ENCODE results near the gene RCN1.
"Not testable (repeated sequence)": the region's sequence is repeated elsewhere in the genome, so short reads cannot be mapped to it uniquely, and the experiment has no call there.

Gene RCN1

DNA sequence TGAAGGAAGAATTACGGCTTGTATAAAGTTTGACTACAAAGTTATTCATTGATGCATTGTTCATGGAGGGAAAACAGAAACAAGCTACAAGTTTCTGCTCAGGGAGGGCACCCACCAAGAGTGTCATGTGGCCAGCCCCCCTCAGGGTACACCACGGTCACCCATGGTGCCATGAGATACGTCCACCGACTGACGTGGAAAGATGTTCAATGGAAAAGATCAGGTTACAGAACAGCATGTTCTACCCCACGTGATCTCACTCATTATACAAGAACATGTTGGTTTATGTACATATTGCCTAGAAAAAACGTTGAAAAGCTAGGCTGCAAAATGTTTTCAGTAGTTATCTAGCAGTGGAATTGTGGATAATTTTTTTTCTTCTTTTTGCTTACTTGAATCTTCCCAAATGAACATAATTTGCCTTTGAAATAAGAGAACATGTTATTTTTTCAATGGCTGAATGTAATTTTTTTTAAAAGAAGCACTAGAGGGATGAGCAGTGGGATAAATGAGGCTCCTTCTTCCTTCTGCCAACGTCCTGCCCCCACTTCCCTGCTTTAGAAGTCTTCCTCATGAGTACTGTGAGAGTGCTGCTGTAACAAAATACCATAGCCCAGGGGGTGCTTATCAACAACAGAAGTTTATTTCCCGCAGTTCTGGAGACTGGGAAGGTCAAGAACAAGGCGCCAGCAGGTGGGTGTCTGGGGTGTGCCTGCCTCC lies 22.5 kb downstream of the RCN1 start:
- no peak for DNase-seq (ENCODE audit: low read depth in 2 of 2)

DNA sequence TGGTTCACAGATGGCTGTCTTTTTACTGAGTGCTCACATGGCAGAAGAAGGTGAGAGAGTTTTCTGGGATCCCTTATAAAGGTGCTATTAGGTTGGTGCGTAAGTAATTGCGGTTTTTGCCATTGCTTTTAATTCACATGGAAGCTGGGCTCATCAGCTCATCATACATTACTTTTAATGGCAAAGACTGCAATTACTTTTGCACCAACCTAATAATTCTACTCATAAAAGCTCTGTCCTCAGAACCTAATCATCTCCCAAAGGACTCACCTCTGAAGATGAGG lies 23.0 kb downstream of the RCN1 start:
- DNase-seq (ENCODE audit: low read depth in 2 of 2) = no peak

DNA sequence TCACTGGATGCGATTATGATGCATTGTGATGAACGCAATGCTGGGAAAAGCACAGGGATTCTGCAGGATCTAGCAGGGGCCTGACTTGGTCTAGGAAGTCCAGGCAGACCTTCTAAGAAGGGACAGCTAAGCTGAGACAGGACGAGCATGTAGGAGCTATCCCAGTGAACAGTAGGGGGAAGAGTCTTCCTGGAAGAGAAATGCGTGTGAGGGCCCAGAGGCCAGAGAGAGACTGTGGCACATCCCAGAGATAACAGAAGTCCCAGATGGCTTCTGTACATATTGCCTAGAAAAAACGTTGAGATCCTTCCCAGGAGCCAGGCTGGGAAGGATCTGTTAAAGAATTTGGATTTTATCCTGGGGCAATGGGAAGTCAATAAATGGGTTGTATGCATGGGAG lies 24.6 kb downstream of the RCN1 start:
- DNase-seq (ENCODE audit: low read depth in 2 of 2) = no peak

DNA sequence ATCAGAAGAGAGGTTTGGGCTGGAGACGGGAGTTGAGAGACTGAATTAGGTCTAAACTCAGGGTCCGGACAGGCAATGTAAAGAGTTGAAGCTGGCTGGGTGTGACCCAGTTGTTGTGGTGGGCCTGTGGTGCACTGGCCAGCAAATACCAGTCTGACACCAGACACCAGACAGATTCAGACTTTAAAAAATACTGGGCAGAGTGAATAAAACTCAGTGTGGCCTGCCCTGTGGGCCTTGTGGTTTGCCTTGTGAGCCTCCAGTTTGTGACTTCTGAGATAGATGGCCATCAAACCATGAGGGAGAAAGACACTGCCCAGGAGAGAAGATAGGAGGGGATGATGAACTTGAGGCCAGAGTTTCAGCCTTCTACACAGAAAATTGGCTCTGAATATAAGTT lies 25.8 kb downstream of the RCN1 start:
- no peak for DNase-seq (ENCODE audit: low read depth in 2 of 2)

DNA sequence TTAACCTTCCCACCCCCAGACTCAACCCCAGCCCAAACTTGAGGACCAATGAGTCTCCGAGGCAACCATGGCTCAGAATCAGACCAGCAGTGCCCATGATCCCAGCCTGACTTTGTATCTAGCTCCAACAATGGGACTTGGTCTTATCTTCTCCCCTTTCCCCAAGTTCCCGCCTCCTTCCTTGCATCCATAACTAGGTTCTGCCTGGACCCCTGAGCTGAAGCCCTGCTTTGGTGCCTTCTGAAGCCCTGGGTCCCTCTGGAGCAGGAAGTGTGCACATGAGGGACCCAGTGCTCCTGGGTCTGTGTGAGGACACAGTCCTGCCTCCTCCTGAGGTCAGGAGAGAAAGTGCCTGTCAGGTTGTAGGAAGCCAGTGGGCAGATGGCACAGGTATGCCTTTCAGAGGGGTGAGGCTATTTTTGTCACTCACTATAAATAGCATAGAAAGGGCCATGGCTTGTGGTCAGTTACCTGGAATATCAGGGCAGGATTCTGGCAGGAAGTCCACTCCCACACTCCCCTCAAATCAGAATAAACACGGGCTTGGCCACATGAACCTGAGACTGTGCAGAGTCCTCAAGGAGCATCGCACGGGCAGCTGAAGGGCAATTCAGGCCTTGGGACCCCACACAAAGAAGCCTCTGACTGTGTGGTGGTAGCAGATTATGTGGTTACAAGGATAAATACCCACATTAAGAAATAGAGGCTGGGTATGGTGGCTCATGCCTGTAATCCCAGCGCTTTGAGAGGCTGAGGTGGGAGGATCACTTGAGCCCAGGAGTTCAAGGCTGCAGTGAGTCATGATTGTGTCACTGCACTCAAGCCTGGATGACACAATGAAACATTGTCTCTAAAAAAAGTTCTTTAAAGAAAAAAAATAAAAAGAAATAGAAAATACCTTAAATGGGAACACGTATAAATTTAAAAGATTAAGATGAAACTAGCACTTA lies 27.4 kb downstream of the RCN1 start:
- no peak for DNase-seq (ENCODE audit: low read depth in 2 of 2)

DNA sequence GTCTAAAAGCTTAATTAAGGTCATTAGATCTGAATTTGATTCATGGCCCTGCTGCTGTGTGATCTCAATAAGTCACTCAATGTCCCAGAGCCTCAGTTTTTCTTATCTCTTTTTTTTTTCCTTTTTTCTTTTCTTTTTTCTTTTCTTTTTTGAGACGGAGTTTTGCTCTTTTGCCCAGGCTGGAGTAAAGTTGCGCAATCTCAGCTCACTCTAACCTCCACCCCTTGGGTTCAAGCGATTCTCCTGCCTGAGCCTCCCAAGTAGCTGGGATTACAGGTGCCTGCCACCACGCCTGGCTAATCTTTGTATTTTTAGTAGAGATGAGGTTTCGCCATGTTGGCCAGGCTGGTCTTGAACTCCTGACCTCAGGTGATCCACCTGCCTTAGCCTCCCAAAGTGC lies 28.3 kb downstream of the RCN1 start:
- not testable (repeated sequence) for DNase-seq (ENCODE audit: low read depth in 2 of 2)

DNA sequence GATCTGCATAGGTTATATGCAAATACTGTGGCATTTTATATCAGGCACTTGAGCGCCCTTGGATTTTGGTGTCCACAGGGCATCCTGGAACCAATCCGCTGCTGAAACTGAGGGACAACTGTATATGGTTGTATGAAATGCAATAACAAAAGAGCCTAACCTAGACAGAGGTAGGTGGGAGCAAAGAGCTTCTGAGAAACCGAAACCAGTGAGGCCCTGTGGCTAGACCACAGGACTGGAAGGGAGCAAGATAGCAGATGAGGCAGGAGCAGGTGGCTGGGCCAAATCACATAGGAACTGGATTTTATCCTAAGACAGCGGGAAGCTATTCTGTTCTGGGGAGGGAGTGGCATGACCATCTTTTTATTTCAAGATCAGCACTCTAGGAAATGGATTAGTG lies 30.1 kb downstream of the RCN1 start:
- no peak for DNase-seq (ENCODE audit: low read depth in 2 of 2)

DNA sequence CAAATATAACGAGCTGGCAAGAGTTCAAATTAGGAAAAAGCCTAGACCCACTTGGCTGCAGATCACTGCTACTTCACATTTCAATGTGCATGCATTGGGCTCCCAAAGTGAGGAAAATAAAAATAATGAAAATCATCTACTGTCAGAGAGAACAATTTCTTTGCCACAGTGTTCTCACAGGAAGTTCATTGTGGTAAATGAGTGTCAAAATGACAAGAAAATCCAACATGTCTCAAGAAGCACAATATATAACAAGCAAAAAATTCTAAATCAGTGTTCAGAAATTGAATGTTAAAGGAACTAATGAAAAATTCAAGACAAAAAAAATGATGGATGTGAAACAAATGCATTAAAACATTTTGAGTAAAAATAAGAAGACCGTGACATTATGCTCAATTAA lies 31.3 kb downstream of the RCN1 start:
- no peak for DNase-seq (ENCODE audit: low read depth in 2 of 2)

DNA sequence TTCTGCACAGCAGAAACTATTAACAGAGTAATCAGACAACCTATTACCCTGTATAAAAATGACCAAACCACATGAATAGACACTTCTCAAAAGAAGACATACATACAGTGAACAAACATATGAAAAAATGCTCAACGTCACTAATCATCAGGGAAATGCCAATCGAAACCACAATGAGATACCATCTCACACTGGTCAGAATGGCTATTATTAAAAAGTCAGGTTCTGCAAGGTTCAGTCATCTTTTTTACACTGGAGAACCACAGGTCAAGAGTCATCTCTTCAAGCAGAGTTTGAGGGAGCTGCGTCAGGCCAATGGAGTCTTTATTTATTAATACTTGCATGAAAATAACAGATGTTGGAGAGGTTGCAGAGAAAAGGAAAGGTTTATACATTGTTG lies 40.4 kb downstream of the RCN1 start:
- DNase-seq (ENCODE audit: low read depth in 2 of 2) = no peak

DNA sequence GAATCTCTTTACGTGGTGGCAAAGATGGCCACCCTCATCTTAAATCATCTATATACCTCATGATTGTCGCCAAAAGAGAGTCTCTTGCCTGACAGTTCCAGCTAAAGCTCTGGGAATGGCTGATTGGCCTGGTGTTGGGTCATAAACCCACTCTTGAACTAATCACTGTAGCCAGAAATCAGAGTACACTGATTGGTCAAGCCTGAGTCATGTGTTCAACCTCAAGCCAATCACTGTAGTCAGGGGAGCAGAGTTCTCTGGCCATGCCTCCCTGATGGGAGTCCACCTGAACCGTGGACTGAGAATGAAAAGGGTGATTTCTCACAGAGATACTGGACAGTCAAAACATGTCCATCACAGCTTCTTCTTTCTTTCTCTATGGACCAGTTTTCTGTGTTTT lies 45.8 kb downstream of the RCN1 start:
- no peak for DNase-seq (ENCODE audit: low read depth in 2 of 2)

DNA sequence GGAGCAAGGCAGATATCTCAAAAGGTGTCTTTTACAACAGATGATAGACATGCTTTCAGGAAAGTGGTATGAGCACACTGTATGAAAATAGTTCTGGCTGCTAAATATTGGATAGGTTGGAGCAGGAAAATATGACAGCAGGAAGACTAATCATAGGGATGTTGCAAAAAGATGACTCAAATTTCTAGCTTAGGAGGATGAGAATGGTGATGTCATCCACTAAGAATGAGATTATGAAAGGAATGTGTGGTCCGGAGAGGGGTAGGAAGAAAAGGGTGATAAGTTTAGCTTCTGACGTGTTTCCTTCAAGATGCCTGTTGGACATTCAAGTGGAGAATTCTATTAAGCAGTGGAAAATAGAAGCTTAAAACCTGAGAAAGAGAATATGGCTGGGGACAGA lies 46.4 kb downstream of the RCN1 start:
- no peak for DNase-seq (ENCODE audit: low read depth in 2 of 2)

DNA sequence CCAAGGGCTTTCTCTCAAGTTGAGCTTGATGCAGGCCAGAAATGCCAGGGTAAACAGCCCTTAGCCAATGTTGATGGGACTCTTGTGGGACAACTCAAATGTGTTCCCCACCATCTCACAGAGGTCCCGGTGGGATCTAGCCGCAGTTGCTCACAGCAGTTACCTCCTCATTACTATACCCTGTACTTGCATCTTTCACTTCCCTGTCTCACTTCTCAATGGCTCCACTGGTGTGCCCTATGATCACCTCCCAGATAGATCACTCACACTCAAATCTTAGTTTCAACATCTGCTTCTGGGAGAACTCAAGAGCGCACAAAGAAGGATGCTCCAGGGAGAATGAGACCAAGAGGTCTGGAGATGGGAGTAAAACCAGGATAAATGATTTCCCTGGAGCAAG lies 47.0 kb downstream of the RCN1 start:
- DNase-seq (ENCODE audit: low read depth in 2 of 2) = no peak

DNA sequence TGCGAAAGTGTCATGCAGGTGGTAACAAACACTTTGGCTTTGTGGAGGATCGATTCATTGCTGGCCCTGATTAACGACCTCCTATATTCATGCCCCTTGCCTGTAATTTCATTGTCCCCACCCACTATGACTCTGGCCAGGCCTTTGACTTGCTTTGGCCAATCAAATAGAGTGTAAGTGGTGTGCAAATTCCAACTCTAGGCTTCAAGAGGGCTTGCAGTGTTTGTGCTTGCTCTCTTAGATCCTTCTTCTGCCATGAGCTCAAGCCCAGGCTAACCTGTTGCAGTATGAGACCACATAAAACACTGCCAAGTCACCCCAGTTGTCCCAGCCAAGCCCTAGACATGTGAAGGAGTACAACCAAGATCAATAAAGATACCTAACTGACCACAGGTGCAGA lies 48.0 kb downstream of the RCN1 start:
- no peak for DNase-seq (ENCODE audit: low read depth in 2 of 2)

DNA sequence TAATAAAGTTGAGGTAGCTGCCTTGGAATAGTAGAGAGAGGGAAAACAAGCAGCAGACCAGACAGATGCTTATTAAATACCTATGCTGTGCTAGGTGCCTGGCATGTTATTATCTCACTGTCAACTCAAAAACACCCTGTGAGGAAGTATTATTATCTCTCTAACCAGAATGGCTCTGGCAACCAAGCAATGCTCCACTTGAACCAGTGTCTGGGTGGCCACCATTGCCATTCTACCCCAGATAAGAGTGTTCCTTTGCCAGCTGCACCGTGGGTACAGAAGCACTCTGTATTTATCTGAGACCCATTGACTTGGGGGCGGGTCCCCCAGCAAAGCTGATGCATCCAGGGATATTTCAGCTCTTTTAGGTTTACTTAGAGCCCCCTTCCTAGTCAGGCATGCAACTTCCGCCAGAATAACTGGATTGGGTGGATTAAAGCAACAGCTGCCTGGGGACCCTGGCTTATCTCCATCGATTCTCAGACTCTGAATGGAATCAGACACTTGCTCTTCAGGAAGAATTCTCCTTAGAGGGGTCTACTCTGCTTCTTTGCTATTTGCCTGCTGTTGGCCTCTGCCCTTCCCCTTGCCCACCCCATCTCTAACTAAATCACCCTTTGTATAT lies 49.1 kb downstream of the RCN1 start:
- no peak for DNase-seq (ENCODE audit: low read depth in 2 of 2)

DNA sequence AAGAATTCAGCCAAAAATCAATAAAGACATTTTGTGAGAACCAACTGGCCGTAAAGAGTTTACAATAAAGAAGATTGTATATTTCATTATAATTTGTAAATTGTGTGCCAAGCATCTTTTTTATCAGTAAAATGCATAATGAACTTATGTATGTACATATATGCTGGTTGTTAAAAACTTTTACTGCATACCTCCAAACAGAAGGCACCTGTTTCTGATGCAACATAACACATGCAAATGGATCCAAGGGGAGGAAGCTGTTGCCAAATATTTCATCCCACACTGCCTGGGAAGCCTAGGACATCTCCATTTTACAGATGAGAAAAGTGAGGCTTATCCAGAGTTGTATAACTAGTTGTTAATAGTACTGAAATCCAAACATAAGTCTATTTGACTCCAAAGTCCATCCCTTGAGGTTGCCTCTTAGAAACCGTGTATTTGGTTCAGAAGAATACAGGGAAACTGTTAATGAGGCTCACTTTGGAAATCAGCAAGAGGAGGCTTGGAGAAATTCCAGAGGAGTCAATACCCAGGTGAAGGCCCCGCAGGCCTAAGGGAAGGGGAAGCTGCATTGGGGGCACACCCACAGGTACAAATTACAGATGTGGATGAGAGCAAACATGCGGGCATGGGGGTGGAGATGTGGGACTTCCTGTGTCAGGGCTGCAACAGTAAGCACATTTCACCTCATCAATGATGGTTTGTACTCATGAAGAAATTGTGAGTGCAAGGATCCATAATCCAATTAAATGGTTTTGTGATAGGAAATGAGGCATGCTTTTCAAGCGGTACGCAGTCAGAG lies 51.1 kb downstream of the RCN1 start:
- no peak for DNase-seq (ENCODE audit: low read depth in 2 of 2)

DNA sequence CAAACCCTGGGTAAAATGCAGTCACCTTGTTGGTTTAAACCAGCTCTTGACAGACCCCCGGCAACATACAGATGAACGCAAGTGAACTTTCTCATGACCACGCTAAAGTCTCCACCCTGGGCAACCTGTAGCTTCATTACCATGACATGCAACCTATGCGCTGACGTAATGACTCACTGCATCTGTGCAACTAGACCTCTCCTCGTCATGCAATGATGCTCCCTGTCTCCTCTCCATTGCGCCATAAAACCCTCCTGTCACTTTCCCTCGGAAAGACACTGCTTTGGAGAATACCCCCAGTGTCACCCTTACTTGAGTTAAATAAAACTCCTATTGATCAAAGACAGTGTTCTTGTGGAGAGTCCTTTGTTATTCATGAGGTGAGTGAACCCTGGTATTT lies 52.5 kb downstream of the RCN1 start:
- no peak for DNase-seq (ENCODE audit: low read depth in 2 of 2)

DNA sequence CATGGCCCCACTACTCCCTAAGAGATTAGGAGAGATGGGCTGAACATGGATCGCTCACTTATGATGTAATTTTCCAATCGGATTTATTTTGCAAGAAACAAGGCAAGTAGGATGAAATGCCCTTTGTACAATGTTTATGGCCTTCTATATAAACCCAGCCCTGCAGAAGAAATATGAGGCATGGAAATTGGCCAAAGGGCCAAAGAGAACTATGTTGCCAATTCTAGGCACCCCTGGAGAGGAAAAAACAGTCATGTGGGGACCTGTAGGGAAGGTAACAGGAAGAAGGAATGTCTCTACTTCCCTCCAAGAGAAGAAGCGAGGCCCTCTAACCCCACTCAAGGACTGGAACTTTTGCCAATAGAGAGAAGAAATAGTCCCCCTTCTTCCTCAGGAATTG lies 54.4 kb downstream of the RCN1 start:
- no peak for DNase-seq (ENCODE audit: low read depth in 2 of 2)

DNA sequence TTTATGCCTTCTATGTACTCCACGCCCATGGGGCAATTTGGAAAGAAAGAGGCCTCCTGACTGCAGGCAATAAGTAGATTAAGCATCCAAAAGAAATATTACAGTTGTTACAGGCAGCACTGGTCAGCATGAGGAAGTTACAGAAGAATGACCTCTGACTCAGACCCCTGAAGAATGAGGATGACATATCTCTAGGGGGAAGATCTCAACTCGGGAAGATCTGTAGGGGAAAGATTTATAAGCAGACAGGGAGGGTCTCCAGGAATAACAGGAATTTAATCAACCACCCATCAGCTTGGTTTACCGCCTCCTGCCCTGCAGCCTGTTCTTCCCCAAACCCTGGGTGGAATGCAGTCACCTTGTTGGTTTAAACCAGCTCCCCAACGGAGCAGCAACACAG lies 58.0 kb downstream of the RCN1 start:
- DNase-seq (ENCODE audit: low read depth in 2 of 2) = no peak

DNA sequence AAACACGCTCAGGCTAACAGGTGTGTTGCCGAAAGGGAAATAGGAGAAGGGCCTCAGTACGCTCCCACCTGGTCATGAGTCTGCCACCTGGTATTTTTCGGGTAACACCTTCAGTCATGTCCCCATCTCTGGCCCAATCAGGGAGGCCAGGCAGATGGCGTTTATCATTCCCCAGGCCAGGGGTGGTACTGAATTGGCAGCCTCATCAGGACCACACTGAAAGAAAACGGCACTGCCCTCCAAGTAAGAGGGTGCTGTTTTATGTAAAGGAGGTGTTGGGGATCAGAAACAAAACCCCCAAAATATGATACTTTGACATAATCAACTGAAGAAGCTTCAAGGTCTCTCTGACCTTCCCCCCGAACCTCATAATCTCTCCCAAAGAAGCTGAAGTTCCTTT lies 58.9 kb downstream of the RCN1 start:
- DNase-seq (ENCODE audit: low read depth in 2 of 2) = no peak

DNA sequence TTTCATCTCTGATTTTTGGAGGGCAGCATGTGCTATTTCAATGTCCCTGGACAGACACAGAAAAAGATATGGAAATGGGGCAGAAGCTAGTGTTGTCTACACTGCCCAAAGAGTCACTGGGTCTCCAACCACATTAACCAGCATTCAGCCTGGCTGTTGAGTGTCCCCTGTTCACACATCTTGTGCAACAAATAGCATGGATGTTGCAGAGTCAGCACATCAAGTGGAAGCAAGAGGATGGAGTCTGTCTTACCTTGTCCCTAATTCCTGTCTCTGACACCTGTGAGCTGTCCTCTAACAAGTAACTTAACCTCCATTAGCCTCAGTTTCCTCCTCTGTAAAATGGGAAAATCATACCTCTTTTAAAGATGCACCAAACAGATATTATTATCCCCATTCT lies 60.2 kb downstream of the RCN1 start:
- DNase-seq (ENCODE audit: low read depth in 2 of 2) = no peak

DNA sequence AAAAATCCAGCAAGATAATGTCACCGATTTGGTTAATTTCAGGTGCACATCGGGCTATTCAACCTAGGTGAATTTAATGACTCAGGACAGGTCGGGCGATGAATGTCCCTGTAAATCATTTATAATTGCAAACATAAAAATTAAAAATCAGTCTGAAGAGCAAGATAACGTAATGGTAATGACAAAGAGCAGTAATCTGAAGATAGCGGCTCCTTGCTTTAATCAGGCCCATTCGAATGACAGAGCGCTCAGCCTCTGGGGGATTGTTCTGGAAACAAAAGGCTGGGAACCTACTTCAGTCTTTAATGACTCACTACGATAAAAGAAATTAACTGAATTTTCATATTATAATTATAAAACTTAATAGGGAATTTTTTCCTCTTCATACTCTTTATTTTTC lies 61.3 kb downstream of the RCN1 start:
- DNase-seq (ENCODE audit: low read depth in 2 of 2) = no peak

DNA sequence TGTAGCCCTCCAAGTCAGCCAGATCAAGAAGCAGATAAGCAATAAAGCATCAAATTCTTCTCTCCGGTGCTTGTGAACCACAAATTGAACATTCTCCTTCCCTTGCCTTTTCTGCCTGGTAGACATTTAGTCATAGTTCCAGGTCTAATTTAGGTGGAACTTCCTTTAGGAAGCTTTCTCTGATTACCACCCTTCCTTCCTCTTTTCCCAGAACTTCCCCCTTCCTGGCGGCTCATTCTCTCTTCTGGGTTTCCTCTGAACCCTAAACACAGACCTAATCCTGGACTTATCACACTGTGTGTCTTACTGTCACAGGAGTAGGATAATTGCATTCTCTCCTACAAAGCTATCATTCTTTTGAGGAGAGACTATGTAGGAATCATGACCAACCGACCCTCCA lies 61.9 kb downstream of the RCN1 start:
- no peak for DNase-seq (ENCODE audit: low read depth in 2 of 2)

Measured in stimulated activated CD4-positive, alpha-beta T cell treated with anti-CD3 and anti-CD28 coated beads, Interleukin-1b, Interleukin-23, amount 100 ng/mL, for 1 hour (primary cell).